ENCODE results near the gene GSAP.
"Not testable (repeated sequence)": the region's sequence is repeated elsewhere in the genome, so short reads cannot be mapped to it uniquely, and the experiment has no call there.

The GSAP gene

DNA sequence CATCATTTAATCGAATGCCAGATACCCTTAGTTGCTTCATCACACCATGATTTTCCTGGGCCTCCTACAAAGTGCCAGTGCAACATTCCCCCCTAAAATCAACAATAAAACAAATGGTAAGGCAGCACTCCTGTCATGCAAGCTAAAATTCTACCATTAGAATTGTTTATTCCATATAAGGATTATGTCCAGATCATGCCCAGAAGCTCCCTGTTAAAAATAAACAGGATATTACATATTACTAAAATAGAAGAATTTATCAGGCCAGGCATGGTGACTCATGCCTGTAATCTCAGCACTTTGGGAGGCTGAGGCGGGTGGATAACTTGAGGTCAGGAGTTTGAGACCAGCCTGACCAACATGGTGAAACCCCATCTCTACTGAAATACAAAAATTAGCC is 140.5 kb downstream of the GSAP start:
- DNase-seq = not testable (repeated sequence)

DNA sequence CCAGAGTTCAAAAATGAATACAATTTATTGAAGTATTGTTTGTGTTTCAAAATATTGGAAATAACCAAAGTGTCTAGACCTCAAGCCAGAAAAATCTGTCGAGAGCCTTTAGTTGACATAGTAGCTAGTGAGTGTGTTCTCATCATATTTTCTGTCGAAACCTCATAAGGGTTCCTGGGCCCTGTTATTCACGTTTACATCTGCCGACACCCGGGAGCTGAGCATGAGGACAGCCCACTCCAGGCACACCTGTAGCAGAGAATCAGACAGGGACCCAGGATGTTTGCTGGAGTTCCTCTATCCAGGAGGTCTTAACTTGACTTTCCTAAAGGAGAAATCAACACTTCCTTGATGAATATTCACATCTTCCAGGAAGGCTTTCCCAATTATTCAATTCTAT is 144.4 kb downstream of the GSAP start:
- DNase-seq = no peak

DNA sequence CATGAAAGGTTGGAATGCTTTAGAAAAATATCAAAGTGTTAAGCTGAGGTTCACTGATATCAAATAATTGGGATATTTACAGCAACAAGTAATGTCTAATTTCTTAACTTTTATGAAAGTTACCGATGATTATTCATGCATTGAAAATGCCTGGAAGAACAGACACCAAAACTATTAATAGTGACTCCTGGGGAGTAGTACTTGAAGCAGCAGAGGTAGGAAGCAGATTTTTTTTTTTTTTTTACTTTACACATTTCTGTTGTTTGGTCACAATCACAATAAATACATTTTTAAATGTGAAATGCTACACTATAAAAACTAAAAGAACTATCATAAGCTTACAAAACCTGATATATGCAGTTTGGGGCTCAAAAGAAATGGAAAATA is 146.1 kb downstream of the GSAP start:
- DNase-seq = no peak

DNA sequence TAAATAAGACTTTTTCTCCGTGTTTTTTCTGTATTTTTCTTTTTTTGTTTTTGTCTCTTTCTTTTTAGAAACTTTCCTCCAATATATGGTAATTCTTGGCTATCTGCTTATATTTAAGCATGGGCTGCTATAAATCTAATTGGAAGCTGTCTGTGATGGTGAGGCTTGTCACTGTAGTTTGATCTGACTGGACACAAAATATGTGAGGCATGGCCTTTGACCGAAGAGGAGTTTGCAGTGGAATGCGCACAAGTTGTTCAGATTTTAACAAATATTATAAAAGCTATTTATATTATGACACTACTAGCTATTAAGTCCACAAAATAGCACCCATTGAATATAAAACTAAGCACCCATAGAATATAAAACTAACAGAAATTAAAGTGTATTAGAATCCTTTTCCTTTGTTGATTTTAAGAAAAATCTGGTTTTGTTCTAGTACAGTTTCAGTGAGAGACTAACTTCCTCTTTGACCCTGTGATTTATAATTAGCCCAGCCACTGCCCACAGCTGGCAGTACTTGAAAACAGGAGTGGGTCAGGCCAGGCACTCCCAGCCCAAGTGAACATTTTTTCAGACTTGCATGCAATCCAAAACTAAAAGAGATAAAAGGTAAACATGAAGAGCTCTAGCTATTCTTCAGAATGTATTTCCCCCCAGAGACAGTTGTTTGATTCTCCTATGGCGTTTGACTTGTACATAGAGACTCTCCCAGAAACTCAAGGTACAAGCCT is 146.6 kb downstream of the GSAP start:
- no peak for DNase-seq

DNA sequence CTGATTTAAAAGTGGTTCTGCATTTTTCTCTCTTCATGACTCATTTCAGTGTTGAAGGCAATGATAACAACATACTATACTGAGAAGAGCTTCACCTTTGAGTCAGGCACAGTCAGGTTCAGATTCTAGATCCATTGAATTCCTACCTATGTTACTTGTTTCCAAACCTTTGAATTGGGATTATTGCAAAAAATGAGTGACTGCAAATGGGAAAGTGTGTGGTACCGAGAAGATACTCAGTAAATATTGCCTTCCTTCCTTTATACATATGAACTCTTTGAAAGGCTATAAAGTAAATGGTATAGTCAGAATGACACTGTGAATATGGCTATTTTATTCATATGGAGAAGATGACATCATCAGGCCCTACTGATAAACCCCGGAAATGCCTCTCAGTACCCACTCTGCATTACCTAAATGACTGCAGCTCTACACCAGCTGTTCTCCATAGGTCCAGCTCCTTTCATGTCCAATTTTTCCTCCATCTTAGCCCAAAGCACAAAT is 149.8 kb downstream of the GSAP start:
- no peak for DNase-seq

DNA sequence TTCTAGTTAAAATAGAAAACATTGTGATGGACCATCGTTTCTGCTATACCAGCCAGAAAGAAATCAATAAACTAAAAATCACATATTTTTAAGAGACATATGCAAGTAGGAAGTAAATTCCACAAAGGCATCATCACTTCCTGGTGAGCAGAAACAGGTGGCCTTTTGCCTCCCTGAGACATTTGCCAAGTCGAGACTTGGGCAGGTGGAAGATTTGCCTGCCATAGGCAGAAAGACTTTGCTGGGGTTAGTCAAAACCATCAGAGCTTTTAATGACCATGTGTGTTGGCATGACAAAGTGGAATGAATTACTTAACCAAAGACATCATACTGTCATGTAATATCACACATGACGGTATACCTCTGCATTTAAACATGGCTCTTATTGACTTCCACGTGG is 150.5 kb downstream of the GSAP start:
- DNase-seq = no peak

DNA sequence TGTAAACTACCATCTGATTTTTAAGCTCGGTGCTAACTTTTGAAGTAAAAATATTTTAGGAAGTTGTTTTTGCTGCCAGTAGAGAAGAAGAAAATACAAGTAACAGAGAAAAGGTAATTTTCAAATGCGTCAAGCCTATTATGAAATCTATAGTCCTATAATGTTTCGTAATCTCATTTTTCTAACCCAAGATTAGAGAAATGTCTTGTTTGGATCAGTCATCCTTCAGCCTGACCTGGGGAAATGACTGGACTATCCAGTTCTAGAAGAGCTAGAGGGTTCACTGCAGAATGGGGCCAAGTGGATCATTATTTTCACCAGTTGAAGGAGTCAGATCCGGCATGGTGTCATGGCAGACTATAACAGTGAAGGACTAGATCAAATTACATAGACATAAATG is 153.8 kb downstream of the GSAP start:
- no peak for DNase-seq

Measured in NCI-H2081 treated with DMSO at 0.1 percent for 48 hours (cell line).